ENCODE results near the gene TDG. TPM values are rescaled to one million over a fixed set of nuclear protein-coding genes. Genes with fewer than 3 reads are reported as not detected.

Gene TDG
- 61.1 TPM for total RNA-seq

GRCh38 chr12:103965590-103966504 is at the start of gene TDG:
TSS of gene TDG (plus strand) at chr12:103965872. CDS start at chr12:103966038, 166 bp downstream.
- peak; percentile 98 for DNase-seq

- no peak for DNase-seq
Observed at GRCh38 chr12:103917873-103918272, 47.8 kb upstream of the TDG start.

GRCh38 chr12:103924761-103925641 is 40.7 kb upstream of the TDG start:
- DNase-seq, result no peak

GRCh38 chr12:103928682-103929045 is 37.0 kb upstream of the TDG start:
- DNase-seq, result no peak

GRCh38 chr12:103929046-103929783 is 36.5 kb upstream of the TDG start:
- peak; percentile 83 for DNase-seq

- peak; percentile 92 for DNase-seq
Observed at GRCh38 chr12:103929784-103930033, 36.0 kb upstream of the TDG start.

GRCh38 chr12:103930034-103930786 is 35.5 kb upstream of the TDG start, which contains the start of gene HSP90B1:
TSS of gene HSP90B1 (plus strand) at chr12:103930410. CDS start at chr12:103930516, 106 bp downstream.
- DNase-seq, result peak; percentile 99

- DNase-seq, result peak; percentile 12
Observed at GRCh38 chr12:103930787-103931735, 34.6 kb upstream of the TDG start.

GRCh38 chr12:103933237-103933636 is 32.4 kb upstream of the TDG start:
- DNase-seq, result no peak

GRCh38 chr12:103936679-103937078 is 29.0 kb upstream of the TDG start:
- DNase-seq, result no peak

GRCh38 chr12:103944964-103945363 is 20.7 kb upstream of the TDG start:
- DNase-seq, result no peak

- no peak for DNase-seq
Observed at GRCh38 chr12:103947871-103948555, 17.7 kb upstream of the TDG start.

- no peak for DNase-seq
Observed at GRCh38 chr12:103948746-103949406, 16.8 kb upstream of the TDG start.

GRCh38 chr12:103952497-103952896 is 13.2 kb upstream of the TDG start:
- no peak for DNase-seq

GRCh38 chr12:103955811-103956508 is 9.7 kb upstream of the TDG start:
- no peak for DNase-seq

- no peak for DNase-seq
Observed at GRCh38 chr12:103956509-103957027, 9.1 kb upstream of the TDG start.

- no peak for DNase-seq
Observed at GRCh38 chr12:103957865-103958388, 7.7 kb upstream of the TDG start.

GRCh38 chr12:103958621-103959020 is 7.1 kb upstream of the TDG start:
- DNase-seq, result no peak

All from occipital lobe (tissue), 2 donors.